OCI-LY3 (cell line): Measurements from ENCODE around the gene HOXA7.

Source experiments
- H2AFZ ChIP-seq: fragments of 200-600, 300-600 bp; shearing (Covaris generic); 2 replicates; pipeline ENCODE4 v1.6.0; 2014; ENCODE audit warnings: antibody characterized with exemption, low read depth, low read length
- H3K27ac ChIP-seq: fragments of 200-600, 300-600 bp; sonication (generic); 2 replicates; pipeline ENCODE4 v1.5.1; 2014; ENCODE audit warnings: mild to moderate bottlenecking, low read length, moderate library complexity, mixed read lengths
- H3K27me3 ChIP-seq: fragments of 200-600, 300-600 bp; sonication (generic); 2 replicates; pipeline ENCODE4 v1.6.1; 2014; ENCODE audit warnings: low read depth, low read length, mixed read lengths
- H3K36me3 ChIP-seq: fragments of 200-600, 300-600 bp; sonication (generic); replicated peaks from 2 replicates; pipeline ENCODE3; 2014; ENCODE audit warnings: low read depth, low read length, mixed read lengths
- H3K4me1 ChIP-seq: fragments of 300-600, 200-600 bp; sonication (generic); 2 replicates; pipeline ENCODE4 v1.6.1; 2014; ENCODE audit warnings: low read length, mixed read lengths
- H3K4me2 ChIP-seq: fragments of 200-600, 300-600 bp; sonication (generic); 2 replicates; pipeline ENCODE4 v1.6.1; 2014; ENCODE audit warnings: low read length, mixed read lengths
- H3K4me3 ChIP-seq: fragments of 300-600, 200-600 bp; sonication (generic); 2 replicates; pipeline ENCODE4 v1.5.1; 2014; ENCODE audit warnings: antibody characterized with exemption, mild to moderate bottlenecking, low read length, moderate library complexity
- H3K79me2 ChIP-seq: fragments of 300-600, 200-600 bp; shearing (Covaris generic); 2 replicates; pipeline ENCODE4 v1.6.1; 2014; ENCODE audit warnings: mild to moderate bottlenecking, low read length, mixed read lengths
- H3K9ac ChIP-seq: fragments of 300-600, 200-600 bp; shearing (Covaris generic); 2 replicates; pipeline ENCODE4 v1.6.0; 2014; ENCODE audit warnings: mild to moderate bottlenecking, low read length, moderate library complexity
- H3K9me3 ChIP-seq: fragments of 200-600, 300-600 bp; shearing (Covaris generic); 2 replicates; pipeline ENCODE4 v1.6.1; 2014; ENCODE audit warnings: low read length, mixed read lengths; ENCODE audit not compliant: insufficient read depth
- H4K20me1 ChIP-seq: fragments of 200-600, 300-600 bp; sonication (generic); 2 replicates; pipeline ENCODE4 v1.6.1; 2016; ENCODE audit warnings: low read length, mixed read lengths; ENCODE audit not compliant: insufficient read depth
- EZH2phosphoT487 ChIP-seq: fragments of 200-600 bp; shearing (Covaris generic); IDR thresholded peaks from 2 replicates; pipeline ENCODE4 v1.6.1; 2018; ENCODE audit warnings: antibody characterized with exemption, mixed run types, low read depth
- TF ChIP-seq, protein P1 (sequence below): fragments of 200-600, 300-600 bp; sonication (generic); IDR thresholded peaks from 2 replicates; pipeline ENCODE4 v1.5.1; 2014; ENCODE audit warnings: antibody characterized with exemption, low read length, low read depth

Gene HOXA7

DNA sequence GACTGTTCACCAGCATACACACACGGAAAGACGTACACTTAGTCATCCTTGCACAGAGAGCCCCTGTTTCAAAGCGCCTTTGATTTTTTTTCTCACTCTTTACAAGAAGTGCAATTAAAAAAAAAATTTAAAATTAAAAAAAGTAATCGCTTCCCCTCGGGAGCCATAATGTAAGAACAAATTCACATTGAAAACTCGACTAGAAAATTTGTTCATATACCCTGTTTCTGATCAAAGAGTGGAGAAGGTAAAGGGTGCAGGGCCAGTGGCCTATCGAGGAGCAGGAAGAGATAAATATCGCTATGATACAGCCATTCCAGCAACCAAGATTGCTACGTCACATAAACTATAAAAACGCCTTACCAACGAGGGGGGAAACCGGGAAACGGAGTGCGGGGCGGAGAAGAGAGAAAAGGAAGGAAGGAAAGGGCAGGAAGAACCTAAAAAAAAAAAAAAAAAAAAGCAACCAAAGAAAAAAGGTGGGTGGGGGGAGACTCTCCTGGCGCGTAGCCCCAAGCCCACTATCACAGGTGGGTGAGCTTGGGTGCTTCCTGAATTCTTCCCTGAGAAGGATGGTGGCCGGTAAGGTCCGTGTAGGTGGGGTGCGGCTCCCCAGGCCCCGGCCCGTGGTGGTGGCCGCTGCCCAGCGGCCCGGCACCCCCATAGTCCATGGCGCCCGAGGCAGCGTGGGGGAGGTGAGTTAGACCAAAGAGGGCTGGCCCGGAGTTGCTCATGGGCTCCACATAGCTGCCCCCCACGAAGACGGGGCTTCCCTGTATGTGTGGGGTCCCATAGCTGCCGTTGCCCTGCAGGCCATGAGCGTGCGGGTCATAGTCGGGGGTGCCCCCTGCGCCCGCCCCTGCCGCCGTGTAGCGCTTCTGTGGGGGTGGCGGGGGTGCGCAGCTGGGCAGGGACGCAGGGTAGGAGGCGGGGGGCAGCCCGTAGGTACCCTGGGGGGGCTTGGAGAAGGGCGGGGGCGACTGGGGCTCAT, 48.8 kb downstream of the HOXA7 start:
- H3K79me2 ChIP-seq = no peaks in the 10 kb centered on the region
- no peaks in the 10 kb centered on the region for H3K4me1 ChIP-seq
- no peaks in the 10 kb centered on the region for H3K9me3 ChIP-seq
- no peak overlapping the region for H3K9ac ChIP-seq
- TF ChIP-seq EZH2phosphoT487 = no peak
- TF ChIP-seq, protein P1, sequence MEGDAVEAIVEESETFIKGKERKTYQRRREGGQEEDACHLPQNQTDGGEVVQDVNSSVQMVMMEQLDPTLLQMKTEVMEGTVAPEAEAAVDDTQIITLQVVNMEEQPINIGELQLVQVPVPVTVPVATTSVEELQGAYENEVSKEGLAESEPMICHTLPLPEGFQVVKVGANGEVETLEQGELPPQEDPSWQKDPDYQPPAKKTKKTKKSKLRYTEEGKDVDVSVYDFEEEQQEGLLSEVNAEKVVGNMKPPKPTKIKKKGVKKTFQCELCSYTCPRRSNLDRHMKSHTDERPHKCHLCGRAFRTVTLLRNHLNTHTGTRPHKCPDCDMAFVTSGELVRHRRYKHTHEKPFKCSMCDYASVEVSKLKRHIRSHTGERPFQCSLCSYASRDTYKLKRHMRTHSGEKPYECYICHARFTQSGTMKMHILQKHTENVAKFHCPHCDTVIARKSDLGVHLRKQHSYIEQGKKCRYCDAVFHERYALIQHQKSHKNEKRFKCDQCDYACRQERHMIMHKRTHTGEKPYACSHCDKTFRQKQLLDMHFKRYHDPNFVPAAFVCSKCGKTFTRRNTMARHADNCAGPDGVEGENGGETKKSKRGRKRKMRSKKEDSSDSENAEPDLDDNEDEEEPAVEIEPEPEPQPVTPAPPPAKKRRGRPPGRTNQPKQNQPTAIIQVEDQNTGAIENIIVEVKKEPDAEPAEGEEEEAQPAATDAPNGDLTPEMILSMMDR = no peak
- H4K20me1 ChIP-seq = no peaks in the 10 kb centered on the region
- H3K27me3 ChIP-seq = no peaks in the 10 kb centered on the region
- no peak overlapping the region for H3K27ac ChIP-seq
- no peak overlapping the region for H2AFZ ChIP-seq
- no peaks in the 10 kb centered on the region for H3K36me3 ChIP-seq
- H3K4me2 ChIP-seq = no peak overlapping the region
- no peak overlapping the region for H3K4me3 ChIP-seq

DNA sequence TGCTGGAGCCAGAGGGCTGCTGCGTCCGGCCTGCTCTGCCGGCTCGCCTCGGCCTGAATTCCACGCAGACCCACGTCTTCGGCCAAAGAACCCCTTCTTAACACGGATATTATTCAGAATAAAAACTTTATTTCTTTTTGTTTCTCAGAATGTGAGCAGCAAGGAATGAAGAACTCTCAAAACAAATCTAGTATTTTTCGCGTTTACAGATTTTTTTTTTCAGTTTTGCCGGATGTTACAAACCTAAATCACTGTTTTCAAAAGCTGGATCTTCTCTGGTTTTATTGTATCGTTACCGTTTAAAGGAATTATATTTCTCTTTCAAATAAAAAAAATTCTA, 49.6 kb downstream of the HOXA7 start:
- H3K36me3 ChIP-seq = no peaks in the 10 kb centered on the region
- H3K27ac ChIP-seq = no peak overlapping the region
- H3K9me3 ChIP-seq = no peaks in the 10 kb centered on the region
- no peaks in the 10 kb centered on the region for H3K79me2 ChIP-seq
- no peak overlapping the region for H3K9ac ChIP-seq
- TF ChIP-seq EZH2phosphoT487 = no peak
- TF ChIP-seq, protein P1 = no peak
- H3K4me3 ChIP-seq = no peak overlapping the region
- no peak overlapping the region for H3K4me2 ChIP-seq
- H3K4me1 ChIP-seq = no peaks in the 10 kb centered on the region
- no peaks in the 10 kb centered on the region for H3K27me3 ChIP-seq
- no peaks in the 10 kb centered on the region for H4K20me1 ChIP-seq
- H2AFZ ChIP-seq = no peak overlapping the region

DNA sequence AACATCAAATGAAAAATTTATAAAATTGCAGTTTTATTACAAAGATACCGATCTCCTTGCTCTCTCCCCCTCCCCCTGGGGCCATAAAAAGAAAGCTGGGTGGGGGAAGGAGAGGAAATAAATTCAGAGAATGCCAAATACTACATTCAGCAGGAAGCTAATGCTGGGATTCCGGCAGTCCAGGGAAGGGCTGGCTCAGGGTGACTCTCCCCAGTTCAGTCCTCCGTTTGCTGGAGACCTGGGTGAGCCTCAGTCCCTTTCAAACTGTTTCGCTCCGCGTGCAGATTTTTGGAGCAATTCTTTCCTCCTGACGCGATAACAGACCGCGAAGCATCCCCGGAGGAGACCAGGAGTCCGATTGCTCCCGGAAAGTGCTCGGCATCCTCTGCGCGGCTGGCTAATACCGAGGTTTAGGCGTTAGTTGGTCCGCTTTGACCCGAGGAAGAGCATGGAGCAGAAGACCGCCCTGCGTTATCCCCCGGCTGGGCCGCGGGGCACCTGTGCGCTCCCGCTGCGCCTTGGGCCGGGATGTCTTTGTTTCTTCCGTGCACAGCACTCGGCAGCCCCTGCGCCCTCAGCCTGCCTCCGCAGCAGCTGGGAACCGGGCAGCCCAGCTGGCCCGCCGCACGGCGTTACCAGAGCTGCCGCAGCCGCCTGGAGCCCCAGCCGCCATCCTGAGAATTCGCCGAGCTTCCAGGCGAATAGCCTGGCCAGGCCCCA, 50.1 kb downstream of the HOXA7 start:
- Histone ChIP-seq H3K36me3 (no peaks in the 10 kb centered on the region), H3K79me2 (no peaks in the 10 kb centered on the region), H3K9me3 (no peaks in the 10 kb centered on the region), H3K27me3 (no peaks in the 10 kb centered on the region), H3K4me2 (no peak overlapping the region), H4K20me1 (no peaks in the 10 kb centered on the region), H3K4me3 (no peak overlapping the region), H3K4me1 (no peaks in the 10 kb centered on the region), H3K27ac (no peak overlapping the region), H3K9ac (no peak overlapping the region), H2AFZ (no peak overlapping the region)
- TF ChIP-seq, protein P1 = no peak
- TF ChIP-seq EZH2phosphoT487 = no peak

DNA sequence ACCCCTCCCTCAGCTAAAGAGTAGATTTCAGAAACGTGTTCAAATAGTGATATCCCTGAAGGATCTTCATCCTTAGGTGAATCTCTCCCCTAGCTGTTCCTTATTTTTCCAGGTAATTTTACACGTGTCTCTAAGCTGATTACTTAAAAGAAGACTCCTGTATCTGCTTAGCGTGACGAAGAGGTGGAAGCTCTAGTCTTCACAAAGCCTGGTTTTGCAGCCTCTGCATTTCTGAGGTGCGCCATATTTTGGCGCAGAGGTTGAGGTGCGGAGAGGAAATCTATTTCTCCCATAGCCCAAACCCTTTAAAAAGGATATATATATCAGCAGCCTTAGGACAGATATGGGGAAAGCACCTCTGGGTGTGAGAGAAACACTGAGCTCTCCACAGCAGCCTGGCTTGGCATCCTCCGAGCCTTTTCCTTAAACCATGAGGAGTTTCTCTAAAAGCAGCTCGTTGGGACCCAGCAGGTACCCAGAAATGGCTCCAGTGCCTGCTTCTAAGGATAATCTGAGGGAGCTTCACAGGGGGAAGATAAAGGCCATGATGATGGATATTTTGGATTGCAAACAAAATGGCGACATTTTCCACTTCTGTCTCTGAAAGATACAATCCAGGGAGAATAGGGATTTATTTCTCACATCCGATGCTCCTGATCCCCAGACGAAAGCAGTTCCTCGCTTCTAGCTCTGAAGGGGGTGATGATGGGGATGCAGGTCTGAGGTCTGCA, 51.0 kb downstream of the HOXA7 start:
- Histone ChIP-seq H3K4me3 (no peak overlapping the region), H3K4me2 (no peak overlapping the region), H3K27ac (no peak overlapping the region), H3K9ac (no peak overlapping the region), H3K79me2 (no peaks in the 10 kb centered on the region), H3K27me3 (no peaks in the 10 kb centered on the region), H3K9me3 (no peaks in the 10 kb centered on the region), H4K20me1 (no peaks in the 10 kb centered on the region), H3K4me1 (no peaks in the 10 kb centered on the region), H3K36me3 (no peaks in the 10 kb centered on the region), H2AFZ (no peak overlapping the region)
- TF ChIP-seq, protein P1 = no peak
- no peak for TF ChIP-seq EZH2phosphoT487
